Muscle layer of colon (tissue), 2 donors: Measurements from ENCODE around the gene TRPM7.
"Not testable (repeated sequence)": the region's sequence is repeated elsewhere in the genome, so short reads cannot be mapped to it uniquely, and the experiment has no call there.

Experiments used
- H3K27ac ChIP-seq: one replicate; pipeline ENCODE4 v1.7.0; 2013; ENCODE audit warnings: low read depth, mild to moderate bottlenecking, low read length, moderate library complexity
- H3K27me3 ChIP-seq, 2 donors: one replicate each; pipeline ENCODE4 v1.7.0; 2013; ENCODE audit warnings: low read length in 2 of 2, mild to moderate bottlenecking in 2 of 2; ENCODE audit not compliant: insufficient read depth in 2 of 2, control insufficient read depth in 1 of 2
- H3K36me3 ChIP-seq: one replicate; pipeline ENCODE4 v1.7.0; 2013; ENCODE audit warnings: mild to moderate bottlenecking, low read length; ENCODE audit not compliant: insufficient read depth
- H3K4me1 ChIP-seq: one replicate; pipeline ENCODE4 v1.7.0; 2013; ENCODE audit warnings: mild to moderate bottlenecking, low read length; ENCODE audit not compliant: insufficient read depth
- H3K4me3 ChIP-seq, 2 donors: one replicate each; pipeline ENCODE4 v1.7.0; 2013; ENCODE audit warnings: low read length in 2 of 2, low read depth in 1 of 2, mild to moderate bottlenecking in 1 of 2, moderate library complexity in 1 of 2
- H3K9ac ChIP-seq: one replicate; pipeline ENCODE4 v1.7.0; 2013; ENCODE audit warnings: low read length
- H3K9me3 ChIP-seq: one replicate; pipeline ENCODE4 v1.7.0; 2013; ENCODE audit warnings: mild to moderate bottlenecking, low read length
- donor health status: abdominal sarcoma.
- donor health status: Adenocarcinoma of cecum.

The TRPM7 gene

GRCh38 chr15:50613600-50613999, 73.0 kb downstream of the TRPM7 start:
- peaks cover 20% of the 10 kb centered on the region for H3K36me3 ChIP-seq
- no peak overlapping the region for H3K9ac ChIP-seq
- H3K9me3 ChIP-seq = no peaks in the 10 kb centered on the region
- H3K4me3 ChIP-seq = no peak overlapping the region
- H3K4me1 ChIP-seq = no peaks in the 10 kb centered on the region
- no peaks in the 10 kb centered on the region for H3K27me3 ChIP-seq
- H3K27ac ChIP-seq = no peak overlapping the region

GRCh38 chr15:50607129-50607528, 79.5 kb downstream of the TRPM7 start:
- no peaks in the 10 kb centered on the region for H3K4me1 ChIP-seq
- H3K27me3 ChIP-seq = no peaks in the 10 kb centered on the region
- no peaks in the 10 kb centered on the region for H3K9me3 ChIP-seq
- H3K9ac ChIP-seq = no peak overlapping the region
- no peak overlapping the region for H3K27ac ChIP-seq
- peaks cover 36% of the 10 kb centered on the region for H3K36me3 ChIP-seq
- no peak overlapping the region for H3K4me3 ChIP-seq

- H3K4me3 ChIP-seq = no peak overlapping the region
- no peaks in the 10 kb centered on the region for H3K27me3 ChIP-seq
- peaks cover 32% of the 10 kb centered on the region for H3K36me3 ChIP-seq
- no peaks in the 10 kb centered on the region for H3K4me1 ChIP-seq
- no peaks in the 10 kb centered on the region for H3K9me3 ChIP-seq
- H3K27ac ChIP-seq = no peak overlapping the region
- H3K9ac ChIP-seq = no peak overlapping the region
Observed at GRCh38 chr15:50605462-50605861, 81.1 kb downstream of the TRPM7 start.

GRCh38 chr15:50602028-50602427, 84.6 kb downstream of the TRPM7 start:
- H3K27me3 ChIP-seq, H3K4me3 ChIP-seq, H3K9ac ChIP-seq, H3K9me3 ChIP-seq, H3K27ac ChIP-seq, H3K4me1 ChIP-seq: not testable (repeated sequence)
- H3K36me3 ChIP-seq = peaks cover 39% of the 10 kb centered on the region

- Histone ChIP-seq H3K27me3 (no peaks in the 10 kb centered on the region), H3K9ac (no peak overlapping the region), H3K4me3 (no peak overlapping the region), H3K27ac (no peak overlapping the region), H3K4me1 (no peaks in the 10 kb centered on the region), H3K9me3 (no peaks in the 10 kb centered on the region), H3K36me3 (peaks cover 37% of the 10 kb centered on the region)
Observed at GRCh38 chr15:50594311-50594710, 92.3 kb downstream of the TRPM7 start.

GRCh38 chr15:50593761-50594160, 92.8 kb downstream of the TRPM7 start:
- no peaks in the 10 kb centered on the region for H3K27me3 ChIP-seq
- H3K9ac ChIP-seq = no peak overlapping the region
- H3K36me3 ChIP-seq = peaks cover 43% of the 10 kb centered on the region
- no peak overlapping the region for H3K27ac ChIP-seq
- H3K4me3 ChIP-seq = no peak overlapping the region
- H3K4me1 ChIP-seq = no peaks in the 10 kb centered on the region
- H3K9me3 ChIP-seq = no peaks in the 10 kb centered on the region

- Histone ChIP-seq H3K4me3 (no peak overlapping the region), H3K9me3 (no peaks in the 10 kb centered on the region), H3K4me1 (no peaks in the 10 kb centered on the region), H3K9ac (no peak overlapping the region), H3K36me3 (peaks cover 49% of the 10 kb centered on the region), H3K27me3 (no peaks in the 10 kb centered on the region), H3K27ac (no peak overlapping the region)
Observed at GRCh38 chr15:50590288-50590687, 96.3 kb downstream of the TRPM7 start.

GRCh38 chr15:50577492-50577891, 109.1 kb downstream of the TRPM7 start:
- H3K9ac ChIP-seq = no peak overlapping the region
- peaks cover 52% of the 10 kb centered on the region for H3K36me3 ChIP-seq
- no peak overlapping the region for H3K4me3 ChIP-seq
- no peaks in the 10 kb centered on the region for H3K27me3 ChIP-seq
- no peaks in the 10 kb centered on the region for H3K4me1 ChIP-seq
- no peak overlapping the region for H3K27ac ChIP-seq
- no peaks in the 10 kb centered on the region for H3K9me3 ChIP-seq

- Histone ChIP-seq H3K27me3 (no peaks in the 10 kb centered on the region), H3K4me1 (no peaks in the 10 kb centered on the region), H3K27ac (no peak overlapping the region), H3K9ac (no peak overlapping the region), H3K4me3 (no peak overlapping the region), H3K36me3 (peaks cover 43% of the 10 kb centered on the region), H3K9me3 (no peaks in the 10 kb centered on the region)
Observed at GRCh38 chr15:50576166-50576565, 110.4 kb downstream of the TRPM7 start.

- not testable (repeated sequence) for H3K4me1 ChIP-seq, H3K27ac ChIP-seq, H3K4me3 ChIP-seq, H3K27me3 ChIP-seq, H3K9me3 ChIP-seq, H3K9ac ChIP-seq
- H3K36me3 ChIP-seq = peaks cover 32% of the 10 kb centered on the region
Observed at GRCh38 chr15:50573842-50574241, 112.8 kb downstream of the TRPM7 start.

- Histone ChIP-seq H3K27ac (no peak overlapping the region), H3K9ac (no peak overlapping the region), H3K36me3 (peaks cover 19% of the 10 kb centered on the region), H3K9me3 (no peaks in the 10 kb centered on the region), H3K27me3 (no peaks in the 10 kb centered on the region), H3K4me3 (no peak overlapping the region), H3K4me1 (no peaks in the 10 kb centered on the region)
Observed at GRCh38 chr15:50563756-50564155, 122.8 kb downstream of the TRPM7 start.

- no peak overlapping the region for H3K27ac ChIP-seq
- H3K9me3 ChIP-seq = no peaks in the 10 kb centered on the region
- no peaks in the 10 kb centered on the region for H3K4me1 ChIP-seq
- H3K27me3 ChIP-seq = no peaks in the 10 kb centered on the region
- no peak overlapping the region for H3K9ac ChIP-seq
- H3K36me3 ChIP-seq = peaks cover 19% of the 10 kb centered on the region
- no peak overlapping the region for H3K4me3 ChIP-seq
Observed at GRCh38 chr15:50562735-50563640, 123.6 kb downstream of the TRPM7 start.
